Measurements from ENCODE around the gene CANT1. TPM values are rescaled to one million over a fixed set of nuclear protein-coding genes. Genes with fewer than 3 reads are reported as not detected.

The CANT1 gene
- polyA plus RNA-seq, 3 donors: 42.9 to 53.6 (median 48.6) TPM

Other genes with a start within 250 kb of the CANT1 start
- gene CYTH1, start 227.5 kb downstream of the CANT1 start, polyA plus RNA-seq (ENCODE audit: insufficient read length in 3 of 3): 10 to 100 TPM; 21.3 to 28.2 (median 27.3) TPM
- gene USP36, start 168.9 kb downstream of the CANT1 start, polyA plus RNA-seq (ENCODE audit: insufficient read length in 3 of 3): 10 to 100 TPM; 39.6 to 47.7 (median 40.9) TPM
- under 1 TPM; 0.17 to 0.52 (median 0.45) TPM for gene CEP295NL, start 106.6 kb downstream of the CANT1 start, polyA plus RNA-seq (ENCODE audit: insufficient read length in 3 of 3)
- 100 to 1,000 TPM; 115 to 150 (median 132) TPM for gene TIMP2, start 84.4 kb downstream of the CANT1 start, polyA plus RNA-seq (ENCODE audit: insufficient read length in 3 of 3)
- 100 to 1,000 TPM; 131 to 160 (median 143) TPM for gene LGALS3BP, start 29.8 kb downstream of the CANT1 start, polyA plus RNA-seq (ENCODE audit: insufficient read length in 3 of 3)
- gene C1QTNF1, start 14.4 kb upstream of the CANT1 start, polyA plus RNA-seq (ENCODE audit: insufficient read length in 3 of 3): 1 to 10 TPM; 2.1 to 2.9 (median 2.2) TPM
- 10 to 100 TPM; 14.9 to 24.5 (median 20.7) TPM for gene ENGASE, start 65.1 kb upstream of the CANT1 start, polyA plus RNA-seq (ENCODE audit: insufficient read length in 3 of 3)